Measurements from ENCODE around the gene CCDC102B.

The CCDC102B gene

DNA sequence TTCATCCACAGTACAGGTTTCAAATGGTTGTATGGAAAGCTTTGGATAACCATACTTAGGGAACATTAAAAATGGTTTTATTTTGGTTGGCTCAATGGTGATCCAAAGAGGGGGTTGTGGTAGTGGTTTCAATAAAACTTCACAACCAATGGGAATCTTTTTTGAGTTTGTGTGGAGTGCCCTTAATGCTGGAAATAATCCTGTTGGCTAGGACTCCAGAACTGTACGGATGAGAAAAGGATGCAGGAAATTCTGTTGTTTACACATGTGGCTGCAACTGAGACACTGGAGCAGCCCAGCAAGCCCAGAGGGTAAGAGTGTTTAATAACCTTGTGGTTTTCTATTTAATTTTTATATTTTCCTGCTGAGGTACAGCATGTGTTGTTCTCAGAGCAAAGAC, at the start of gene CCDC102B:
Gene CCDC102B, plus strand, starts transcription at position 210 of the 400 bp plus-strand sequence. CDS start 38,684 bp downstream, outside the sequence.
- peak within 1 kb of the TSS; percentile 60 for H3K4me3 ChIP-seq (replicated peaks; ENCODE audit: low read depth, low read length)
- DNase-seq (ENCODE audit: low read depth) = peak; percentile 80
- TF ChIP-seq, protein P1, sequence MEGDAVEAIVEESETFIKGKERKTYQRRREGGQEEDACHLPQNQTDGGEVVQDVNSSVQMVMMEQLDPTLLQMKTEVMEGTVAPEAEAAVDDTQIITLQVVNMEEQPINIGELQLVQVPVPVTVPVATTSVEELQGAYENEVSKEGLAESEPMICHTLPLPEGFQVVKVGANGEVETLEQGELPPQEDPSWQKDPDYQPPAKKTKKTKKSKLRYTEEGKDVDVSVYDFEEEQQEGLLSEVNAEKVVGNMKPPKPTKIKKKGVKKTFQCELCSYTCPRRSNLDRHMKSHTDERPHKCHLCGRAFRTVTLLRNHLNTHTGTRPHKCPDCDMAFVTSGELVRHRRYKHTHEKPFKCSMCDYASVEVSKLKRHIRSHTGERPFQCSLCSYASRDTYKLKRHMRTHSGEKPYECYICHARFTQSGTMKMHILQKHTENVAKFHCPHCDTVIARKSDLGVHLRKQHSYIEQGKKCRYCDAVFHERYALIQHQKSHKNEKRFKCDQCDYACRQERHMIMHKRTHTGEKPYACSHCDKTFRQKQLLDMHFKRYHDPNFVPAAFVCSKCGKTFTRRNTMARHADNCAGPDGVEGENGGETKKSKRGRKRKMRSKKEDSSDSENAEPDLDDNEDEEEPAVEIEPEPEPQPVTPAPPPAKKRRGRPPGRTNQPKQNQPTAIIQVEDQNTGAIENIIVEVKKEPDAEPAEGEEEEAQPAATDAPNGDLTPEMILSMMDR (IDR thresholded peaks at IDR 0.05; ENCODE audit: low read length, missing control alignments) = no peak

DNA sequence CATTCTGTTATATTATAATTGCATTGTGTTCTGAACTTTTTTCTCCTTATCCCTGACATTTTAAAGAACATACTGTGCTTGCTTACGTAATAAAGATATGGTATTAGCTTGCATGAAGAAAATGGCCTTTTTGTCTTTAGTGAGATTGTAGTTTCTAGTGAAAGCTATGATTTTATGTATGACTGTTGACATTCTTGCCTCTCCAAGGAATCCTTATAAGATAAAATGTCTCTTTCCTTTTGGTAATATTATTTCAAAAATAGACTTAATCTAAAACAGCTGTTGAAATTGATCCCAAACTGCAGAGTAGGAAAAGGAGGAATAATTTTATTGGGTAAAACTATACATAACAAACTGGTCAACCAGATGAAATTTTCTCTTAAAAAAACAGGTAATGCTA, 40.8 kb upstream of the CCDC102B start:
- peak; percentile 31 for DNase-seq (ENCODE audit: low read depth)
- TF ChIP-seq, protein P1 (IDR thresholded peaks at IDR 0.05; ENCODE audit: low read length, missing control alignments) = no peak
- no peak overlapping the region for H3K4me3 ChIP-seq (replicated peaks; ENCODE audit: low read depth, low read length)

DNA sequence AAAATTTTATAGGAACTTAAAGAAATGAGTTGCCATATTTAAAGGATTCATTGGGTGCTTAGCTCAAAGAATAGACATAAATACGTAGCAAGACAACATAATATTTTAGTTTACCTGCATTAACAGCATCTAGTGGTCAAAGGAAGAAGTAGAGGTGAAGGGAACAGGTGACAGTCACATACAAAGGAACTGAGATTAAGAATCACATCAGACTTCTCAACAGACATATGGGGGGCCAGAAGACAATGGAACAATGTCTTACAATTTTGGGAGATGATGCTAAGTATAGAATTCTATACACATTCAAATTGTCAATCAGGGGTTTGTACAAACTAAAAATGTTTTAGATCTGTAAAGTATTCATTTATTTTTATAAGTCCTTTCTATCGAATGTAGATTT, 38.6 kb upstream of the CCDC102B start:
- TF ChIP-seq, protein P1 (IDR thresholded peaks at IDR 0.05; ENCODE audit: low read length, missing control alignments) = no peak
- DNase-seq (ENCODE audit: low read depth) = no peak
- no peak overlapping the region for H3K4me3 ChIP-seq (replicated peaks; ENCODE audit: low read depth, low read length)

DNA sequence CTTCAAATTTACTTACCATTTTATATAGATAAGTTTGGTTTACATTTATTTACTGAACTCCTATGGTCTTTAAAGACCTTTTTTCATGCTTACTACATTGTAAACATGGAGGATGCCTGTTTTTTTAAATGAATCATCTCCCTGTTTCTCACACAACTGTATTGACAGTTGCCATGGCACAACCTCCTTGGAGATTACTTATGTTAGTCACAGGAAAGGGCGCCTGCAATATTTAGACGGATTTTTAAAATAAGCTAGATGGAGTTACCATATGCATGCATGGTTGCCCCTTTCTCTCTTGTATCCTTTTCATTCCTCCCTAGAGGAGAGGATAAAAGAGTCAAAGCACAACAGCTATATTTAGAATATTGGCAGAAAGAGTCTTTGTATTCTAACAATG, 34.8 kb upstream of the CCDC102B start:
- DNase-seq (ENCODE audit: low read depth) = peak; percentile 86

DNA sequence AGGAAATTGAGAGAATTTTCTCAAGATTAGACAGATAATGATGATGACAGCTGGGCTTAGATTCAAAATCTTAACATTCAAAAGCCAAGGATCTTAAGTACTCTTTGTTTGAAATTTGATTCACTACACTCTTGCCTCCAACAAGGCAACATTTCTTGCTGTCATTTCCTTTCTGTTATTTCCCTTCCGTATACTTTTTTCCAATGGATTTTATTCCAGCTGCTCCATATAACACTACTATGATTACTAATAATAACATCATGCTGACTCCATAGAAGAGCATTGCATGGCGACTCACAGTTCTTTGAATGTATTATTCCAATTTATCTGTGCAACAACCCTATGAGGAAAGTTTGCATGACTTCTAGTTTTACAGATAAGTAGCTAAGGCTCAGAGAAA, 33.9 kb upstream of the CCDC102B start:
- peak; percentile 46 for DNase-seq (ENCODE audit: low read depth)
- TF ChIP-seq, protein P1 (IDR thresholded peaks at IDR 0.05; ENCODE audit: low read length, missing control alignments) = no peak
- H3K4me3 ChIP-seq (replicated peaks; ENCODE audit: low read depth, low read length) = no peak overlapping the region

More for the DNA sequence above, 34.8 kb upstream of the CCDC102B start:
- TF ChIP-seq, protein P1 (IDR thresholded peaks at IDR 0.05; ENCODE audit: low read length, missing control alignments) = no peak
- no peak overlapping the region for H3K4me3 ChIP-seq (replicated peaks; ENCODE audit: low read depth, low read length)

DNA sequence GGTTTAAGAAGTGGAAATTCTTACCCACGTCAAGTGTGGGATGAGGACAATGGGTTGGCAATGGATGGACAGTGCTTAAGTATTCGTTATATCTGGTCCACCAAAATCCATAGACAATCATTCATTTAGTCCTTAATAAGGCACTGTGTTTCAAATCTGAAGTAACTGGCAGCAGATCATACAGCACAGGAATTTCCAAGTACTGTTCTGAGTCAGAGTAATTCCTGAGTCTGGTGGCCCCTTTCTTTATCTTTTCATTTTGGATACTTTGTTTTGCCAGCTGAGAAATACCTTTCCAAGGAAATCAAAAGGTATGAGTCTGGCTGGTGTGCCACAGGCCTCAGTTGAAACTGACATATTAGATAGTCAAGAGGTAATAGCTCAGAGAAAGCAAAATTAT, 31.4 kb upstream of the CCDC102B start:
- peak; percentile 39 for DNase-seq (ENCODE audit: low read depth)
- H3K4me3 ChIP-seq (replicated peaks; ENCODE audit: low read depth, low read length) = no peak overlapping the region
- TF ChIP-seq, protein P1 (IDR thresholded peaks at IDR 0.05; ENCODE audit: low read length, missing control alignments) = no peak

DNA sequence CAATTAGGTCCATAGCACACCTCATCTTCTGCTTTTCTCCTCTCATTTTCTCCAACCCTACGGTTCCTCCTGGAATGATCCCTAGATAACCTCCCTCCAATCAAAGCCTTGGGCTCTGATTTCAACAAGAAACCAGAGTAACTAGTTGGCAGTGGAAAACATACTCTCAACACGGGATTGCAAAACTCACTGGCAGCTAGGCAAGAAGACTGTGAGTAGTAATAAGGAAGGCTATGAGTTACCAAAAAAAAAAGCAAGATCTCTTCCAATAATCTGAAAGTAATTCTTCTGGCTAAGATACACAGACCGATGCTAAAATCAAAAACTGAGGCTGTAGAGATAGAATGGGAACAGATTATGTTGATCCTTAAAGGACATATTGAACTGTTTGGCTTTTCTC, 28.4 kb upstream of the CCDC102B start:
- TF ChIP-seq, protein P1 (IDR thresholded peaks at IDR 0.05; ENCODE audit: low read length, missing control alignments) = no peak
- no peak overlapping the region for H3K4me3 ChIP-seq (replicated peaks; ENCODE audit: low read depth, low read length)
- peak; percentile 76 for DNase-seq (ENCODE audit: low read depth)
